H1 (cell line): ENCODE data around the gene ITSN1.

Source experiments
- ASH2L ChIP-seq: fragments of 200-600, 300-600 bp; sonication (generic); IDR thresholded peaks from one replicate; pipeline ENCODE4 v1.7.1; 2017; ENCODE audit warnings: low read length
- BACH1 ChIP-seq: IDR thresholded peaks from 2 replicates; pipeline ENCODE4 v1.6.1; 2012; ENCODE audit warnings: low read length, improper control_type of control experiment
- CHD2 ChIP-seq: IDR thresholded peaks from 2 replicates; pipeline ENCODE4 v1.6.1; 2012; ENCODE audit warnings: low read length, improper control_type of control experiment
- CHD7 ChIP-seq: fragments of 300-600 bp; sonication (generic); IDR thresholded peaks from 2 replicates; pipeline ENCODE4 v1.7.1; 2012; ENCODE audit warnings: low read length, moderate library complexity, mild to moderate bottlenecking, inconsistent platforms; ENCODE audit not compliant: insufficient replicate concordance
- CTCF ChIP-seq, 3 experiments: IDR thresholded peaks; 1 replicate in 2 of 3; 2 replicates in 1 of 3; pipeline versions ENCODE4 v1.5.1 to v1.6.1; 2011; ENCODE audit warnings: low read length in 3 of 3, mild to moderate bottlenecking in 3 of 3, inconsistent platforms in 2 of 3, low read depth in 1 of 3, moderate library complexity in 1 of 3; ENCODE audit not compliant: insufficient read depth in 1 of 3; ENCODE audit errors: control extremely low read depth in 1 of 3
- E2F6 ChIP-seq: IDR thresholded peaks from 2 replicates; pipeline ENCODE4 v1.6.1; 2012; ENCODE audit warnings: inconsistent platforms
- EZH2 ChIP-seq: fragments of 200-600 bp; sonication (generic); IDR thresholded peaks from 2 replicates; pipeline ENCODE4 v1.7.1; 2012; ENCODE audit warnings: low read depth, mild to moderate bottlenecking, moderate library complexity, low read length, inconsistent platforms; ENCODE audit not compliant: severe bottlenecking
- MAFK ChIP-seq: IDR thresholded peaks from 2 replicates; pipeline ENCODE4 v1.6.1; 2012; ENCODE audit warnings: low read depth, mild to moderate bottlenecking, improper control_type of control experiment, low read length
- NRF1 ChIP-seq: IDR thresholded peaks from 2 replicates; pipeline ENCODE4 v1.6.1; 2011; ENCODE audit warnings: mild to moderate bottlenecking, low read depth, low read length, improper control_type of control experiment
- POLR2AphosphoS5 ChIP-seq: IDR thresholded peaks from 2 replicates; pipeline ENCODE4 v1.6.1; 2011; ENCODE audit warnings: low read depth, low read length
- POU5F1 ChIP-seq: IDR thresholded peaks from 2 replicates; pipeline ENCODE4 v1.6.1; 2011; ENCODE audit warnings: low read depth, mild to moderate bottlenecking, low read length, moderate library complexity
- RAD21 ChIP-seq, 2 experiments: IDR thresholded peaks in 1 of 2; conservative IDR thresholded peaks in 1 of 2; 2 replicates each; pipeline ENCODE4 v1.6.1; 2011; ENCODE audit warnings: low read depth in 2 of 2, low read length in 2 of 2, improper control_type of control experiment in 1 of 2, inconsistent platforms in 1 of 2, mild to moderate bottlenecking in 1 of 2, moderate library complexity in 1 of 2
- SP1 ChIP-seq: IDR thresholded peaks from 2 replicates; pipeline ENCODE4 v1.6.1; 2011; ENCODE audit warnings: low read depth, low read length
- YY1 ChIP-seq: IDR thresholded peaks from 2 replicates; pipeline ENCODE4 v1.6.1; 2011; ENCODE audit warnings: low read depth, mild to moderate bottlenecking, low read length

- TF ChIP-seq CTCF (IDR thresholded peaks at IDR 0.05; ENCODE audit: control extremely low read depth in 1 of 3, insufficient read depth in 1 of 3, low read depth in 1 of 3, low read length in 3 of 3), result no peak
- TF ChIP-seq CHD2, result no peak
- no peak for TF ChIP-seq E2F6
- no peak for TF ChIP-seq MAFK
- TF ChIP-seq BACH1, result no peak
- no peak for TF ChIP-seq POU5F1
- no peak for TF ChIP-seq ASH2L
- no peak for TF ChIP-seq EZH2
- TF ChIP-seq CHD7, result no peak
- TF ChIP-seq SP1, result no peak
- TF ChIP-seq POLR2AphosphoS5, result no peak
- TF ChIP-seq RAD21 (IDR thresholded peaks at IDR 0.05 in 1 of 2, conservative IDR thresholded peaks at IDR 0.05 in 1 of 2; ENCODE audit: low read depth in 2 of 2, low read length in 2 of 2), result no peak
- no peak for TF ChIP-seq YY1
- no peak for TF ChIP-seq NRF1
These were observed 159.4 kb downstream of the ITSN1 start for GRCh38 chr21:33801424-33802405.
